Endothelial cell (in vitro differentiated cells): ENCODE data around the gene FOXS1. TPM values are rescaled to one million over a fixed set of nuclear protein-coding genes. Genes with fewer than 3 reads are reported as not detected.
A peak's percentile ranks its signal among the peaks of the same experiment; 100 is the strongest.

Source experiments
- DNase-seq: peaks from one replicate; pipeline ENCODE4 v3.0.0; 2021; ENCODE audit warnings: low spot score
- H3K27ac Mint-ChIP-seq: one replicate; pipeline ENCODE4 v1.8.0; 2021; ENCODE audit warnings: mixed read lengths, inconsistent platforms; ENCODE audit not compliant: unreplicated experiment
- H3K27me3 Mint-ChIP-seq: one replicate; pipeline ENCODE4 v1.8.0; 2021; ENCODE audit warnings: mild to moderate bottlenecking, moderate library complexity, mixed read lengths, inconsistent platforms; ENCODE audit not compliant: unreplicated experiment
- H3K36me3 Mint-ChIP-seq: one replicate; pipeline ENCODE4 v1.8.0; 2021; ENCODE audit warnings: mild to moderate bottlenecking, low read depth, mixed read lengths, inconsistent platforms; ENCODE audit not compliant: unreplicated experiment
- H3K4me1 Mint-ChIP-seq: one replicate; pipeline ENCODE4 v1.8.0; 2021; ENCODE audit warnings: mild to moderate bottlenecking, mixed read lengths, inconsistent platforms; ENCODE audit not compliant: unreplicated experiment
- H3K4me3 Mint-ChIP-seq: one replicate; pipeline ENCODE4 v1.8.0; 2021; ENCODE audit warnings: mild to moderate bottlenecking, mixed read lengths, inconsistent platforms; ENCODE audit not compliant: unreplicated experiment
- H3K9me3 Mint-ChIP-seq: one replicate; pipeline ENCODE4 v1.8.0; 2021; ENCODE audit warnings: mixed read lengths, inconsistent platforms; ENCODE audit not compliant: unreplicated experiment
- total RNA-seq: library from RNA; stranded (reverse); fragmentation: NEBNext Ultra II Directional; extraction: Animal tissue kit (Norgen Biotek cat#: 25700); gene quantifications from one replicate; pipeline ENCODE4 v1.2.1, GENCODE V29; 2021; ENCODE audit not compliant: unreplicated experiment
- TF ChIP-seq, protein P1 (sequence below): fragments of 200-600 bp; sonication (generic); IDR thresholded peaks from one replicate; pipeline ENCODE4 v1.5.0; 2021; ENCODE audit warnings: antibody characterized with exemption; ENCODE audit not compliant: unreplicated experiment

Gene FOXS1
- total RNA-seq, 1 donor from 2014 or later = 9.6 TPM

DNA sequence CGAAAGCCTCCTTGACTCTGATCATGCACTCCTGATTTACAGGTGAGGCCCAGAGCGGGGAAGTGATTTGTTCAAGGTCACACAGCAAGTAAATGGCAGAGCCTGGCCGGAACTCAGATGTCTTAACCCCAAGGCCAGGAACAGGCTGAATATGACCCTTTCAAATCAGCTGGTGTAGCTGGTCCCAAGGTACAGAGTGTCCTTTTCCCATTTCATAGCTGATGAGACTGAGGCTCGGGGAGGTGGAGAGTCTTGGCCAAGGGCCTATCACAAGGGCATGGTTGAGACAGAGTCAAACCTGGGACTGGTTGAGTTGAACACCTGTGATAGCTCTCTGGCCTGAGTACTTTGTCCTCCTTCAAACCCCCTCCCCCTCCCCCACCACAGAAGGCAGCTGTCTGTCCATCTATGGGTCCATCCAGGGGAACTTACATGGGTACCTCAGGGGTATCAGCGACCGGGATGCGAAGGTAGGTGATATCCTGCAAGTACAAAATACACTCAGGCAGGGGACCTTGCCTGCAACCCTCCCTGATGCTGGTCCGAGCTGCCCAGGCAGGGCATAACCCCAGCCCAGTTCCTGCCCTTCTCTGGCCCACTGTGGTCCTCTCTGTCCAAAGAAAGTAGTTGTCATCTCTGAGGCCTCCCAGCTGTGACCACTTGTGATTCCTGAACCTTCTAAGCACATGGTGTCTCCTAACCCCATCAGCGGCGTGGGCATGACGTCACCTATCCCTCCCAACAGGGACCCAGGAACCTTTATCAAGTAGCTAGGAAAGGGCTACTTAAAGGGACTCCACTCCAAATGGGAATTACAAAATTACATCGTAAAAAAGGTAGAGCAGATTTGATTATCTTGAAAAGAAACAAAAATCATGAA, 19.4 kb upstream of the FOXS1 start:
- Mint-ChIP-seq H3K27me3 (peaks cover 22% of the 10 kb centered on the region), H3K9me3 (no peaks in the 10 kb centered on the region)
- no peak for DNase-seq

DNA sequence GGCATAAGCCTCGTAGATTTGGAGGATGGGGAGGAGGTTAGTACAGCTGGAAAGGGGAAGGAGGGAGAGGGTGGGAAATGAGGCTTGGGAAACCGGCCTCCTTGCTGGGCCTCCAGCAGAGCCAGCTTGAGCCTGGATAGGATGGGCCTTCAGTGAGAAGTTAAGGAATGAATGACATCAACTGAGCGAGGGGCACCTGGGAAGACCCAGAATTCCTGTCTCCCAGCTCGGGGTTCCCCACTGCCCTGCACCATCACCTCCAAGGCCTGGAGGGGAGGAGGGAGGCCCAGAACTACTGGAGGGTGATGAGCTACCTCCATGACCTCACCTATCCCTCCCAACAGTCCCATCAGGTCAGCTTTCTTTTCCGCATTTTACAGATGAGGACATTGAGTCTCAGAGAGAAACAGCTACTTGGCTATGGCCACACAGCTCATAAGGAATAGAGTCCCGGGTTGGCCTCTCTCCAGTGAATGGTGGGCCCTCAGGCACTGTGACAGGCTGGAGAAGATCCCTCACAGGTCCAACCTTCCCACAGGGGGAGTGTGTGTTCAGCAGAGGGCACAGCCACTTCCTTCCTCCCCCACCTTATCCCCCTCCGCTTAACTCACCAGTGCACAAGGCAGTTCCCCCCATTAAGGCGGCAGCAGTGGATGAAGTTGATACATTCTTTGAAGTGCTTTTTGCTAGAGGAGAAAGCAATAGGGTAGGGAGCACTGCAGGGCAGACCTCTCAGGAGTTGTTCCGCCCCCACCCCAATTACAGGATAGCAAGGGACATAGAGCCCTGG, 18.1 kb upstream of the FOXS1 start:
- Mint-ChIP-seq H3K9me3 (no peaks in the 10 kb centered on the region), H3K4me1 (peaks cover 8% of the 10 kb centered on the region), H3K36me3 (no peaks in the 10 kb centered on the region), H3K27ac (no peak overlapping the region), H3K27me3 (peaks cover 18% of the 10 kb centered on the region), H3K4me3 (peak overlapping the region; percentile 65)
- TF ChIP-seq, protein P1, sequence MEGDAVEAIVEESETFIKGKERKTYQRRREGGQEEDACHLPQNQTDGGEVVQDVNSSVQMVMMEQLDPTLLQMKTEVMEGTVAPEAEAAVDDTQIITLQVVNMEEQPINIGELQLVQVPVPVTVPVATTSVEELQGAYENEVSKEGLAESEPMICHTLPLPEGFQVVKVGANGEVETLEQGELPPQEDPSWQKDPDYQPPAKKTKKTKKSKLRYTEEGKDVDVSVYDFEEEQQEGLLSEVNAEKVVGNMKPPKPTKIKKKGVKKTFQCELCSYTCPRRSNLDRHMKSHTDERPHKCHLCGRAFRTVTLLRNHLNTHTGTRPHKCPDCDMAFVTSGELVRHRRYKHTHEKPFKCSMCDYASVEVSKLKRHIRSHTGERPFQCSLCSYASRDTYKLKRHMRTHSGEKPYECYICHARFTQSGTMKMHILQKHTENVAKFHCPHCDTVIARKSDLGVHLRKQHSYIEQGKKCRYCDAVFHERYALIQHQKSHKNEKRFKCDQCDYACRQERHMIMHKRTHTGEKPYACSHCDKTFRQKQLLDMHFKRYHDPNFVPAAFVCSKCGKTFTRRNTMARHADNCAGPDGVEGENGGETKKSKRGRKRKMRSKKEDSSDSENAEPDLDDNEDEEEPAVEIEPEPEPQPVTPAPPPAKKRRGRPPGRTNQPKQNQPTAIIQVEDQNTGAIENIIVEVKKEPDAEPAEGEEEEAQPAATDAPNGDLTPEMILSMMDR = no peak
- DNase-seq = no peak

More for the DNA sequence above, 19.4 kb upstream of the FOXS1 start:
- TF ChIP-seq, protein P1 = no peak
- Mint-ChIP-seq H3K4me3 (no peak overlapping the region), H3K36me3 (peaks cover under 1% of the 10 kb centered on the region), H3K27ac (no peak overlapping the region), H3K4me1 (peaks cover 9% of the 10 kb centered on the region)

DNA sequence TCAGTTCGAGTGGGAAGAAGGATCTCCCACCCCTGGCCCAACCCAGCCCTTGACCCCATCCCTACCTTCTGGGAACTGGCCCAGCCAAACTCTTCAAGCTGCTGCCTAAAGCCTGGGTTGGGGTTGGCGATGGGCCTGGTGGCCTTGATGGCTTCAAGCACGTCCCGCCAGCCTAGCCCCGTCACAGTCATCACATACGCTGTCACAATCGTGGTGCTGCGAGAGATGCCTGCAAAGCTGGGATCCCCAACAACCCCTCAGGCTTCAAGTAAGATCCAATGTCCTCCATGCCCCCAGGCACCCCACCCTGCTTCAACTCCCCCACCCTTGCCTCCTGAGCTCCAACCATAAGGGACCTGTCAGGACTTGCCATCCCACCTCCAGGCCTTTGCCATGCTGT, 17.1 kb upstream of the FOXS1 start:
- H3K9me3 Mint-ChIP-seq = no peaks in the 10 kb centered on the region
- H3K27me3 Mint-ChIP-seq = peaks cover 18% of the 10 kb centered on the region
- TF ChIP-seq, protein P1 = no peak
- peaks cover 8% of the 10 kb centered on the region for H3K4me1 Mint-ChIP-seq
- H3K27ac Mint-ChIP-seq = no peak overlapping the region
- DNase-seq = no peak
- peaks cover 2% of the 10 kb centered on the region for H3K36me3 Mint-ChIP-seq
- peak overlapping the region; percentile 65 for H3K4me3 Mint-ChIP-seq

DNA sequence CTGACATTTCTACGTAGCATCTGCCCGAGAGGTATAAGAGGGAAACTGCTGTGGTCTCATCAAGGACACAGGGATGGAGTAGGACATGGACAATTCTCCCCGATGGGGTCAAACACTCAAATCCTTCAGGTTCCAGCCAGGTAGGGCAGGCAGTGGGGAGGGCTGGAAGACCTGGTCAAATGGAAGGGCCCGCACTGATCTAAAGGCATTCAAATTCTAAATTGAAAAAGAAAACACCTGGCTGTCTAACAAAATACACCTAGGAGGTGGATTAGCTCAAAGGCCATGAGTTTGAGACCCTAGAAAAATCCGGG, 16.7 kb upstream of the FOXS1 start:
- Mint-ChIP-seq H3K4me3 (peak overlapping the region; percentile 92), H3K36me3 (peaks cover 4% of the 10 kb centered on the region), H3K4me1 (peaks cover 8% of the 10 kb centered on the region), H3K27me3 (peaks cover 18% of the 10 kb centered on the region), H3K27ac (peak overlapping the region; percentile 65), H3K9me3 (no peaks in the 10 kb centered on the region)
- TF ChIP-seq, protein P1 = no peak
- no peak for DNase-seq
